ENCODE data around the gene COL16A1. TPM values are rescaled to one million over a fixed set of nuclear protein-coding genes. Genes with fewer than 3 reads are reported as not detected.
A peak's percentile ranks its signal among the peaks of the same experiment; 100 is the strongest.

COL16A1 gene
- total and polyA plus RNA-seq, 5 donors from 2014 or later, result not detected

- Mint-ChIP-seq H3K4me3 (no peak overlapping the region), H3K27me3 (no peaks in the 10 kb centered on the region), H3K9me3 (no peaks in the 10 kb centered on the region), H3K36me3 (no peaks in the 10 kb centered on the region), H3K4me1 (peaks cover 0 to 4% (median 0%) of the 10 kb centered on the region in 4 donors), H3K27ac (no peak overlapping the region)
- H3K27me3 ChIP-seq (ENCODE audit: control insufficient read depth, insufficient read depth, low read length), result no peaks in the 10 kb centered on the region
- ATAC-seq (ENCODE audit: low read depth in 2 of 2), result no peak
- H3K27ac ChIP-seq (ENCODE audit: insufficient read depth, low read length, poor library complexity, severe bottlenecking), result no peak overlapping the region
- no peaks in the 10 kb centered on the region for H3K36me3 ChIP-seq (ENCODE audit: control insufficient read depth, insufficient read depth, low read length)
- no peak for DNase-seq
- H3K4me1 ChIP-seq (ENCODE audit: control insufficient read depth, insufficient read depth, low read length, poor library complexity, severe bottlenecking), result no peaks in the 10 kb centered on the region
- no peak overlapping the region for H3K4me3 ChIP-seq (ENCODE audit: low read depth, low read length)
- H3K9me3 ChIP-seq (ENCODE audit: control insufficient read depth in 2 of 2, low read length in 2 of 2), result no peaks in the 10 kb centered on the region
These were observed 50.8 kb downstream of the COL16A1 start for GRCh38 chr1:31652891-31653499.

- Histone ChIP-seq H3K27me3 (ENCODE audit: control insufficient read depth, insufficient read depth, low read length) (no peaks in the 10 kb centered on the region), H3K4me3 (ENCODE audit: low read depth, low read length) (no peak overlapping the region), H3K4me1 (ENCODE audit: control insufficient read depth, insufficient read depth, low read length, poor library complexity, severe bottlenecking) (no peaks in the 10 kb centered on the region), H3K9me3 (ENCODE audit: control insufficient read depth in 2 of 2, low read length in 2 of 2) (no peaks in the 10 kb centered on the region), H3K27ac (ENCODE audit: insufficient read depth, low read length, poor library complexity, severe bottlenecking) (no peak overlapping the region), H3K36me3 (ENCODE audit: control insufficient read depth, insufficient read depth, low read length) (no peaks in the 10 kb centered on the region)
- H3K27ac Mint-ChIP-seq, result peak overlapping the region in 1 of 3 donors; percentile 50
- ATAC-seq (ENCODE audit: low read depth in 2 of 2), result no peak
- peaks cover 0 to 6% (median 0%) of the 10 kb centered on the region in 7 donors for H3K9me3 Mint-ChIP-seq
- no peak overlapping the region for H3K4me3 Mint-ChIP-seq
- no peaks in the 10 kb centered on the region for H3K27me3 Mint-ChIP-seq
- DNase-seq, result no peak
- H3K4me1 Mint-ChIP-seq, result peaks cover 0 to 11% (median 6%) of the 10 kb centered on the region in 4 donors
- no peaks in the 10 kb centered on the region for H3K36me3 Mint-ChIP-seq
These were observed 52.1 kb downstream of the COL16A1 start for GRCh38 chr1:31651766-31652165.

- Mint-ChIP-seq H3K9me3 (peaks cover 0 to 9% (median 0%) of the 10 kb centered on the region in 7 donors), H3K27ac (peak overlapping the region in 1 of 3 donors; percentile 45), H3K4me3 (peak overlapping the region in 1 of 4 donors; percentile 22), H3K36me3 (no peaks in the 10 kb centered on the region), H3K27me3 (no peaks in the 10 kb centered on the region), H3K4me1 (peaks cover 0 to 11% (median 10%) of the 10 kb centered on the region in 4 donors)
- Histone ChIP-seq H3K27me3 (ENCODE audit: control insufficient read depth, insufficient read depth, low read length) (no peaks in the 10 kb centered on the region), H3K4me3 (ENCODE audit: low read depth, low read length) (no peak overlapping the region), H3K27ac (ENCODE audit: insufficient read depth, low read length, poor library complexity, severe bottlenecking) (no peak overlapping the region), H3K4me1 (ENCODE audit: control insufficient read depth, insufficient read depth, low read length, poor library complexity, severe bottlenecking) (no peaks in the 10 kb centered on the region), H3K9me3 (ENCODE audit: control insufficient read depth in 2 of 2, low read length in 2 of 2) (no peaks in the 10 kb centered on the region), H3K36me3 (ENCODE audit: control insufficient read depth, insufficient read depth, low read length) (no peaks in the 10 kb centered on the region)
- no peak for ATAC-seq (ENCODE audit: low read depth in 2 of 2)
- DNase-seq, result no peak
These were observed 52.8 kb downstream of the COL16A1 start for GRCh38 chr1:31651089-31651420.

- H3K4me1 ChIP-seq (ENCODE audit: control insufficient read depth, insufficient read depth, low read length, poor library complexity, severe bottlenecking), result peaks cover 5% of the 10 kb centered on the region
- DNase-seq, result no peak
- no peak overlapping the region for H3K27ac ChIP-seq (ENCODE audit: insufficient read depth, low read length, poor library complexity, severe bottlenecking)
- ATAC-seq (ENCODE audit: low read depth in 2 of 2), result no peak
- H3K4me3 ChIP-seq (ENCODE audit: low read depth, low read length), result no peak overlapping the region
- no peaks in the 10 kb centered on the region for H3K36me3 ChIP-seq (ENCODE audit: control insufficient read depth, insufficient read depth, low read length)
- H3K27me3 Mint-ChIP-seq, result no peaks in the 10 kb centered on the region
- peaks cover 0 to 9% (median 0%) of the 10 kb centered on the region in 7 donors for H3K9me3 Mint-ChIP-seq
- H3K27ac Mint-ChIP-seq, result peak overlapping the region in 1 of 3 donors; percentile 53
- no peaks in the 10 kb centered on the region for H3K27me3 ChIP-seq (ENCODE audit: control insufficient read depth, insufficient read depth, low read length)
- peaks cover 6 to 16% (median 13%) of the 10 kb centered on the region in 4 donors for H3K4me1 Mint-ChIP-seq
- H3K4me3 Mint-ChIP-seq, result peak overlapping the region in 1 of 4 donors; percentile 74
- H3K36me3 Mint-ChIP-seq, result no peaks in the 10 kb centered on the region
- H3K9me3 ChIP-seq (ENCODE audit: control insufficient read depth in 2 of 2, low read length in 2 of 2), result no peaks in the 10 kb centered on the region
These were observed 53.4 kb downstream of the COL16A1 start for GRCh38 chr1:31650161-31651088.

- ATAC-seq (ENCODE audit: low read depth in 2 of 2), result no peak
- Histone ChIP-seq H3K27me3 (ENCODE audit: control insufficient read depth, insufficient read depth, low read length) (no peaks in the 10 kb centered on the region), H3K4me1 (ENCODE audit: control insufficient read depth, insufficient read depth, low read length, poor library complexity, severe bottlenecking) (peaks cover 12% of the 10 kb centered on the region), H3K9me3 (ENCODE audit: control insufficient read depth in 2 of 2, low read length in 2 of 2) (no peaks in the 10 kb centered on the region), H3K4me3 (ENCODE audit: low read depth, low read length) (no peak overlapping the region), H3K36me3 (ENCODE audit: control insufficient read depth, insufficient read depth, low read length) (no peaks in the 10 kb centered on the region), H3K27ac (ENCODE audit: insufficient read depth, low read length, poor library complexity, severe bottlenecking) (no peak overlapping the region)
- H3K9me3 Mint-ChIP-seq, result peaks cover 0 to 9% (median 0%) of the 10 kb centered on the region in 7 donors
- DNase-seq, result no peak
- H3K36me3 Mint-ChIP-seq, result no peaks in the 10 kb centered on the region
- no peak overlapping the region for H3K27ac Mint-ChIP-seq
- peaks cover 8% of the 10 kb centered on the region for H3K27me3 Mint-ChIP-seq
- H3K4me1 Mint-ChIP-seq, result peaks cover 10 to 32% (median 19%) of the 10 kb centered on the region in 4 donors
- peak overlapping the region in 1 of 4 donors; percentile 4 for H3K4me3 Mint-ChIP-seq
These were observed 55.0 kb downstream of the COL16A1 start for GRCh38 chr1:31648641-31649357.

GRCh38 chr1:31648190-31648589 is 55.6 kb downstream of the COL16A1 start:
- H3K9me3 Mint-ChIP-seq, result peaks cover 0 to 9% (median 0%) of the 10 kb centered on the region in 7 donors
- peak overlapping the region in 1 of 4 donors; percentile 4 for H3K4me3 Mint-ChIP-seq
- no peak overlapping the region for H3K4me3 ChIP-seq (ENCODE audit: low read depth, low read length)
- H3K36me3 ChIP-seq (ENCODE audit: control insufficient read depth, insufficient read depth, low read length), result no peaks in the 10 kb centered on the region
- no peak overlapping the region for H3K27ac Mint-ChIP-seq
- ATAC-seq (ENCODE audit: low read depth in 2 of 2), result no peak
- H3K36me3 Mint-ChIP-seq, result no peaks in the 10 kb centered on the region
- H3K4me1 Mint-ChIP-seq, result peaks cover 10 to 38% (median 25%) of the 10 kb centered on the region in 4 donors
- peaks cover 8% of the 10 kb centered on the region for H3K27me3 Mint-ChIP-seq
- no peaks in the 10 kb centered on the region for H3K27me3 ChIP-seq (ENCODE audit: control insufficient read depth, insufficient read depth, low read length)
- H3K27ac ChIP-seq (ENCODE audit: insufficient read depth, low read length, poor library complexity, severe bottlenecking), result no peak overlapping the region
- peaks cover 19% of the 10 kb centered on the region for H3K4me1 ChIP-seq (ENCODE audit: control insufficient read depth, insufficient read depth, low read length, poor library complexity, severe bottlenecking)
- H3K9me3 ChIP-seq (ENCODE audit: control insufficient read depth in 2 of 2, low read length in 2 of 2), result no peaks in the 10 kb centered on the region
- no peak for DNase-seq

GRCh38 chr1:31647106-31647505 is 56.7 kb downstream of the COL16A1 start:
- H3K4me1 ChIP-seq (ENCODE audit: control insufficient read depth, insufficient read depth, low read length, poor library complexity, severe bottlenecking), result peaks cover 21% of the 10 kb centered on the region
- H3K27me3 ChIP-seq (ENCODE audit: control insufficient read depth, insufficient read depth, low read length), result no peaks in the 10 kb centered on the region
- H3K9me3 Mint-ChIP-seq, result peaks cover 0 to 9% (median 0%) of the 10 kb centered on the region in 7 donors
- no peak overlapping the region for H3K4me3 ChIP-seq (ENCODE audit: low read depth, low read length)
- H3K4me1 Mint-ChIP-seq, result peaks cover 10 to 46% (median 28%) of the 10 kb centered on the region in 4 donors
- no peaks in the 10 kb centered on the region for H3K9me3 ChIP-seq (ENCODE audit: control insufficient read depth in 2 of 2, low read length in 2 of 2)
- H3K36me3 ChIP-seq (ENCODE audit: control insufficient read depth, insufficient read depth, low read length), result no peaks in the 10 kb centered on the region
- ATAC-seq (ENCODE audit: low read depth in 2 of 2) (no peak), DNase-seq (no peak)
- no peak overlapping the region for H3K27ac ChIP-seq (ENCODE audit: insufficient read depth, low read length, poor library complexity, severe bottlenecking)
- H3K4me3 Mint-ChIP-seq, result peak overlapping the region; percentile 30 to 98 (median 58)
- H3K36me3 Mint-ChIP-seq, result no peaks in the 10 kb centered on the region
- peaks cover 8% of the 10 kb centered on the region for H3K27me3 Mint-ChIP-seq
- H3K27ac Mint-ChIP-seq, result peak overlapping the region; percentile 79 to 100 (median 87)
